HT-29 (cell line): ENCODE data around the gene KIR3DL3. TPM values are rescaled to one million over a fixed set of nuclear protein-coding genes. Genes with fewer than 3 reads are reported as not detected.
"Not testable (repeated sequence)": the region's sequence is repeated elsewhere in the genome, so short reads cannot be mapped to it uniquely, and the experiment has no call there.

Experiments
- DNase-seq: peaks from one replicate; pipeline ENCODE4 v3.0.0-alpha.2; 2015; ENCODE audit warnings: low spot score
- small RNA-seq: library from RNA; depleted of rRNA; stranded (forward); fragments of <200 nt; gene quantifications from one replicate; pipeline ENCODE3, GENCODE V24; 2014
- total RNA-seq: library from RNA; depleted of rRNA; stranded (reverse); fragments of >200 nt; shearing (Covaris generic); gene quantifications from 2 replicates; pipeline ENCODE4 v1.2.3, GENCODE V29; 2014; rRNA removed

The KIR3DL3 gene
- total RNA-seq, 1 experiment from 2014 or later: not detected

- DNase-seq: not testable (repeated sequence)
Observed at GRCh38 chr19:54778896-54779295, 54.7 kb downstream of the KIR3DL3 start.

DNA sequence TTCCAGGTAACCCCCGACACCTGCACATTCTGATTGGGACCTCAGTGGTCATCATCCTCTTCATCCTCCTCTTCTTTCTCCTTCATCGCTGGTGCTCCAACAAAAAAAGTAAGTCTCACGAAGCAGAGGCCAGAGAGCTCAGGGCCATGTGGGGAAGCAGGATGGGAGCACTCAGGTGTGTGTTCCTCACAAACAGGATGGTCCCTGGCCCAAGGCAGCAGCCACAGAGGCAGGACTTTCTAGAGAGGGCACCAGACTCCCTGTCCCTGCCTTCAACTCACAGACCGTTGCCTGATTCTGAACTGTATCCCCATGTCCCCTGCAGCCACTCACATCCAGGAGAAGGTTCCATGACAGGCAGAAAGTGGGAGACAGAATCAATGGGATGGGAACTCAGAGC is 58.7 kb downstream of the KIR3DL3 start:
- not testable (repeated sequence) for DNase-seq

Small RNAs within 50 kb of the gene (small RNA-seq; reads per million reads assigned to genes)
- not detected for gene AC245128.2
- not detected for gene KIR3DP1

Other genes starting within 250 kb of the KIR3DL3 start
- not detected in 2 replicates for gene LAIR2, start 221.6 kb upstream of the KIR3DL3 start, total RNA-seq
- gene LILRA2, start 150.7 kb upstream of the KIR3DL3 start, total RNA-seq: not detected in 2 replicates
- not detected in 2 replicates for gene LILRA1, start 130.8 kb upstream of the KIR3DL3 start, total RNA-seq
- not detected in 2 replicates for gene LILRB1, start 94.0 kb upstream of the KIR3DL3 start, total RNA-seq
- not detected in 2 replicates for gene LILRB4, start 61.5 kb upstream of the KIR3DL3 start, total RNA-seq
- gene KIR2DL3, start 14.1 kb downstream of the KIR3DL3 start, total RNA-seq: not detected in 2 replicates
- gene KIR2DL1, start 45.4 kb downstream of the KIR3DL3 start, total RNA-seq: not detected in 2 replicates
- not detected in 2 replicates for gene KIR2DL4, start 79.2 kb downstream of the KIR3DL3 start, total RNA-seq
- not detected in 2 replicates for gene KIR3DL1, start 92.0 kb downstream of the KIR3DL3 start, total RNA-seq
- not detected in 2 replicates for gene KIR2DS4, start 108.2 kb downstream of the KIR3DL3 start, total RNA-seq
- not detected in 2 replicates for gene KIR3DL2, start 126.0 kb downstream of the KIR3DL3 start, total RNA-seq
- not detected in 2 replicates for gene FCAR, start 149.8 kb downstream of the KIR3DL3 start, total RNA-seq
- gene NCR1, start 181.7 kb downstream of the KIR3DL3 start, total RNA-seq: not detected in 2 replicates
- not detected in 2 replicates for gene NLRP7, start 223.1 kb downstream of the KIR3DL3 start, total RNA-seq
- not detected in 2 replicates for gene NLRP2, start 241.9 kb downstream of the KIR3DL3 start, total RNA-seq